SK-N-SH (cell line): ENCODE measurements around the gene GLIS1. TPM values are rescaled to one million over a fixed set of nuclear protein-coding genes. Genes with fewer than 3 reads are reported as not detected.

ENCODE experiments used
- CTCF ChIA-PET: fragments of 300-600, 350-600 bp; formaldehyde crosslinking; extraction: SDS; loops from one replicate; lab custom pipeline; 2021; lab: Yijun Ruan, JAX
- POLR2A ChIA-PET: fragments of 350-600 bp; sonication (Branson Sonifier 250); formaldehyde crosslinking; extraction: SDS; loops from one replicate; lab custom pipeline; 2020; ENCODE audit warnings: antibody characterized with exemption, inconsistent platforms; lab: Yijun Ruan, JAX
- DNase-seq: peaks from one replicate; pipeline ENCODE4 v3.0.0; 2012
- H2AFZ ChIP-seq: fragments of 200-600 bp; sonication (generic); 2 replicates; pipeline ENCODE4 v1.8.1; 2016; ENCODE audit warnings: antibody characterized with exemption, mild to moderate bottlenecking, low read depth
- H3F3A ChIP-seq: fragments of 200-600 bp; sonication (generic); replicated peaks from 2 replicates; pipeline ENCODE3; 2016; ENCODE audit warnings: antibody characterized with exemption, mild to moderate bottlenecking; ENCODE audit not compliant: insufficient read depth
- H3K27ac ChIP-seq, 2 experiments: fragments of 200-500 bp in 1 of 2; fragments of 200-600 bp in 1 of 2; sonication (Bioruptor generic) in 1 of 2; sonication (generic), shearing (Covaris generic) in 1 of 2; 2 replicates each; pipeline versions ENCODE4 v1.5.1 to v1.6.1; 2014 to 2016; ENCODE audit warnings: low read depth in 2 of 2, inconsistent platforms in 1 of 2, low read length in 1 of 2, mild to moderate bottlenecking in 1 of 2, mixed read lengths in 1 of 2
- H3K27me3 ChIP-seq: fragments of 200-600 bp; sonication (generic), shearing (Covaris generic); 2 replicates; pipeline ENCODE4 v1.6.1; 2016; ENCODE audit warnings: mixed run types; ENCODE audit not compliant: insufficient read depth
- H3K36me3 ChIP-seq, 2 experiments: fragments of 200-500 bp in 1 of 2; fragments of 200-600 bp in 1 of 2; sonication (Bioruptor generic) in 1 of 2; sonication (generic) in 1 of 2; replicated peaks in 1 of 2; 2 replicates each; pipeline versions ENCODE3 to v1.5.1; 2014 to 2016; ENCODE audit warnings: low read length in 1 of 2, mild to moderate bottlenecking in 1 of 2; ENCODE audit not compliant: insufficient read depth in 2 of 2, control insufficient read depth in 1 of 2
- H3K4me1 ChIP-seq, 2 experiments: fragments of 200-500 bp in 1 of 2; fragments of 200-600 bp in 1 of 2; sonication (Bioruptor generic) in 1 of 2; sonication (generic), shearing (Covaris generic) in 1 of 2; 2 replicates each; pipeline versions ENCODE4 v1.5.1 to v1.6.1; 2014 to 2016; ENCODE audit warnings: low read depth in 1 of 2, low read length in 1 of 2, mixed run types in 1 of 2; ENCODE audit not compliant: insufficient read depth in 2 of 2, control insufficient read depth in 1 of 2
- H3K4me2 ChIP-seq: fragments of 200-600 bp; sonication (generic), shearing (Covaris generic); 2 replicates; pipeline ENCODE4 v1.6.1; 2017; ENCODE audit warnings: mixed run types
- H3K4me3 ChIP-seq, 2 experiments: fragments of 200-500 bp in 1 of 2; fragments of 200-600 bp in 1 of 2; sonication (Bioruptor generic) in 1 of 2; sonication (generic), shearing (Covaris generic) in 1 of 2; 2 replicates each; pipeline versions ENCODE4 v1.5.1 to v1.8.1; 2014 to 2016; ENCODE audit warnings: low read depth in 2 of 2, inconsistent platforms in 1 of 2, low read length in 1 of 2, mild to moderate bottlenecking in 1 of 2, mixed read lengths in 1 of 2, moderate library complexity in 1 of 2
- H3K79me2 ChIP-seq: fragments of 200-600 bp; sonication (generic); 2 replicates; pipeline ENCODE4 v1.8.1; 2017; ENCODE audit warnings: mild to moderate bottlenecking; ENCODE audit not compliant: insufficient read depth
- H3K9ac ChIP-seq: fragments of 200-600 bp; sonication (generic); 2 replicates; pipeline ENCODE4 v1.6.1; 2017; ENCODE audit warnings: mixed run types
- H3K9me2 ChIP-seq: fragments of 200-600 bp; sonication (generic); 2 replicates; pipeline ENCODE4 v1.6.1; 2017; ENCODE audit warnings: mixed run types
- H3K9me3 ChIP-seq: fragments of 200-600 bp; sonication (generic); 2 replicates; pipeline ENCODE4 v1.6.1; 2017; ENCODE audit warnings: mixed run types, mild to moderate bottlenecking, moderate library complexity
- H4K20me1 ChIP-seq: fragments of 200-600 bp; sonication (generic); 2 replicates; pipeline ENCODE4 v1.6.1; 2017; ENCODE audit warnings: mild to moderate bottlenecking, mixed run types; ENCODE audit not compliant: insufficient read depth
- CHD2 ChIP-seq: fragments of 150-350 bp; IDR thresholded peaks from 2 replicates; pipeline ENCODE4 v1.6.1; 2018; ENCODE audit warnings: low read length; ENCODE audit not compliant: partially characterized antibody
- CTCF ChIP-seq: fragments of 200-600 bp; sonication (generic); IDR thresholded peaks from 2 replicates; pipeline ENCODE4 v1.6.1; 2017; ENCODE audit warnings: antibody characterized with exemption, mild to moderate bottlenecking, moderate library complexity
- ELF1 ChIP-seq: IDR thresholded peaks from 2 replicates; pipeline ENCODE4 v1.4.0; 2012
- EP300 ChIP-seq, 2 experiments: IDR thresholded peaks; 2 replicates each; pipeline versions ENCODE4 v1.4.0 to v1.6.1; 2012; ENCODE audit warnings: borderline replicate concordance in 1 of 2, low read depth in 1 of 2, low read length in 1 of 2
- EZH2phosphoT487 ChIP-seq: fragments of 200-600 bp; sonication (generic); IDR thresholded peaks from 2 replicates; pipeline ENCODE4 v1.6.1; 2017; ENCODE audit warnings: low read depth, mixed run types, mild to moderate bottlenecking, antibody characterized with exemption, moderate library complexity, borderline replicate concordance
- FOSL2 ChIP-seq: IDR thresholded peaks from 2 replicates; pipeline ENCODE4 v1.4.0; 2012; ENCODE audit warnings: low read depth, mild to moderate bottlenecking, moderate library complexity, borderline replicate concordance
- FOXJ3 ChIP-seq: sonication (generic); formaldehyde crosslinking; IDR thresholded peaks from 2 replicates; pipeline ENCODE4 v1.5.1; 2020; ENCODE audit warnings: mild to moderate bottlenecking, missing genetic modification reagents
- GATA2 ChIP-seq: sonication (generic); formaldehyde crosslinking; IDR thresholded peaks from 2 replicates; pipeline ENCODE4 v1.5.0; 2020; ENCODE audit warnings: mild to moderate bottlenecking, missing genetic modification reagents
- IRF3 ChIP-seq: fragments of 150-350 bp; IDR thresholded peaks from 2 replicates; pipeline ENCODE4 v1.6.1; 2016; ENCODE audit warnings: mild to moderate bottlenecking, low read depth, low read length
- MAX ChIP-seq: IDR thresholded peaks from 2 replicates; pipeline ENCODE4 v1.4.0; 2012; ENCODE audit warnings: low read depth
- MXI1 ChIP-seq: IDR thresholded peaks from 2 replicates; pipeline ENCODE4 v1.6.1; 2012; ENCODE audit warnings: mild to moderate bottlenecking, low read depth, low read length, improper control_type of control experiment
- NFIC ChIP-seq: IDR thresholded peaks from 2 replicates; pipeline ENCODE4 v1.4.0; 2012; ENCODE audit warnings: borderline replicate concordance
- PBX3 ChIP-seq: IDR thresholded peaks from 2 replicates; pipeline ENCODE4; 2012
- RCOR1 ChIP-seq: fragments of 150-350 bp; IDR thresholded peaks from 2 replicates; pipeline ENCODE4 v1.6.1; 2017; ENCODE audit warnings: antibody characterized with exemption, low read length
- REST ChIP-seq: IDR thresholded peaks from 2 replicates; pipeline ENCODE4 v1.6.1; 2012; ENCODE audit warnings: mild to moderate bottlenecking, low read depth, low read length, moderate library complexity
- SMC3 ChIP-seq: IDR thresholded peaks from 2 replicates; pipeline ENCODE4 v1.6.1; 2012; ENCODE audit warnings: low read depth, low read length, improper control_type of control experiment
- TCF12 ChIP-seq: IDR thresholded peaks from 2 replicates; pipeline ENCODE4 v1.4.0; 2012
- USF1 ChIP-seq: IDR thresholded peaks from 2 replicates; pipeline ENCODE4 v1.4.0; 2012; ENCODE audit warnings: low read depth, borderline replicate concordance
- USF2 ChIP-seq: fragments of 150-350 bp; IDR thresholded peaks from 2 replicates; pipeline ENCODE4 v1.6.1; 2017; ENCODE audit warnings: antibody characterized with exemption, low read length, low read depth, borderline replicate concordance
- YY1 ChIP-seq: IDR thresholded peaks from 2 replicates; pipeline ENCODE4 v1.4.0; 2012; ENCODE audit warnings: low read depth, mild to moderate bottlenecking
- WGBS: methylation state at CpG from one replicate; pipeline ENCODE4 v1.1.6; 2017; ENCODE audit warnings: low lambda C conversion rate; 5-methylcytosine and 5-hydroxymethylcytosine counted together
- polyA plus RNA-seq, 3 experiments: library from polyadenylated mRNA; depleted of rRNA; stranded (reverse); fragments of >200 nt; gene quantifications; 2 replicates each; pipeline ENCODE4 v1.2.3, GENCODE V29; 2012

GLIS1 gene
- polyA plus RNA-seq, 1 of the 3 experiments (the other 2 are of a cell fraction) = 0.13 TPM

GRCh38 chr1:53511933-53512806 is 226.8 kb downstream of the GLIS1 start:
- H3K4me3 ChIP-seq = no peak overlapping the region
- 49% methylated on average over 19 of the region's 19 CpGs for WGBS
- peak; percentile 75 for DNase-seq
- no peak overlapping the region for H3K9ac ChIP-seq
- H3K9me3 ChIP-seq = no peaks in the 10 kb centered on the region
- H3K79me2 ChIP-seq = no peaks in the 10 kb centered on the region
- H3K27ac ChIP-seq = peak overlapping the region; percentile 76 to 97
- ChIA-PET POLR2A (interaction anchor here (0.8 to 1.5 kb wide), 2 partner anchors 13 kb away, joined by 4 to 7 read pairs; no protein-coding TSS in a partner anchor), CTCF (interaction anchor here (0.8 to 4.3 kb wide), 10 partner anchors 11 to 129 kb away, joined by 3 to 33 read pairs (median 3); no protein-coding TSS in a partner anchor)
- no peaks in the 10 kb centered on the region; the same call in 1 of the 2 replicates for H4K20me1 ChIP-seq
- no peaks in the 10 kb centered on the region for H3K36me3 ChIP-seq
- TF ChIP-seq GATA2 (CRISPR knock-in tag) = peak; percentile 93
- TF ChIP-seq USF1 = no peak
- peak in 1 of 2 experiments; percentile 92; a peak in 2 of 4 replicates for TF ChIP-seq EP300 (IDR thresholded peaks at IDR 0.05; ENCODE audit: borderline replicate concordance in 1 of 2, low read depth in 1 of 2, low read length in 1 of 2)
- no peak for TF ChIP-seq FOSL2
- no peak for TF ChIP-seq USF2
- no peak for TF ChIP-seq REST
- TF ChIP-seq NFIC = no peak
- no peak for TF ChIP-seq IRF3
- no peak for TF ChIP-seq CTCF
- TF ChIP-seq EZH2phosphoT487 = no peak
- 0 out of 2 replicates have a peak, but pooled peaks have one; percentile 7 for TF ChIP-seq PBX3
- peak; percentile 76 for TF ChIP-seq RCOR1
- no peak for TF ChIP-seq YY1
- TF ChIP-seq MXI1 = 0 out of 2 replicates have a peak, but pooled peaks have one; percentile 15
- no peak; the same call in 1 of the 2 replicates for TF ChIP-seq SMC3
- no peak for TF ChIP-seq ELF1
- peak; percentile 91 for TF ChIP-seq FOXJ3 (CRISPR knock-in tag)
- peak; percentile 51 for TF ChIP-seq CHD2
- no peak for TF ChIP-seq MAX
- peak; percentile 30; the same call in 1 of the 2 replicates for TF ChIP-seq TCF12
- no peaks in the 10 kb centered on the region for H3K27me3 ChIP-seq
- H3K4me2 ChIP-seq = peak overlapping the region; percentile 58; the same call in 1 of the 2 replicates
- H3K9me2 ChIP-seq = no peaks in the 10 kb centered on the region
- H3K4me1 ChIP-seq = peaks cover 16 to 68% of the 10 kb centered on the region in 2 experiments; a peak in 3 of 4 replicates
- no peak overlapping the region for H2AFZ ChIP-seq
- H3F3A ChIP-seq = peaks cover 23% of the 10 kb centered on the region
